SK-N-SH (cell line): ENCODE results near the gene ABCC10. TPM values are rescaled to one million over a fixed set of nuclear protein-coding genes. Genes with fewer than 3 reads are reported as not detected.

Experiments
- CTCF ChIA-PET: fragments of 300-600, 350-600 bp; formaldehyde crosslinking; extraction: SDS; loops from one replicate; lab custom pipeline; 2021; lab: Yijun Ruan, JAX
- POLR2A ChIA-PET: fragments of 350-600 bp; sonication (Branson Sonifier 250); formaldehyde crosslinking; extraction: SDS; loops from one replicate; lab custom pipeline; 2020; ENCODE audit warnings: antibody characterized with exemption, inconsistent platforms; lab: Yijun Ruan, JAX
- DNase-seq: peaks from one replicate; pipeline ENCODE4 v3.0.0; 2012
- H2AFZ ChIP-seq: fragments of 200-600 bp; sonication (generic); 2 replicates; pipeline ENCODE4 v1.8.1; 2016; ENCODE audit warnings: antibody characterized with exemption, mild to moderate bottlenecking, low read depth
- H3F3A ChIP-seq: fragments of 200-600 bp; sonication (generic); replicated peaks from 2 replicates; pipeline ENCODE3; 2016; ENCODE audit warnings: antibody characterized with exemption, mild to moderate bottlenecking; ENCODE audit not compliant: insufficient read depth
- H3K27ac ChIP-seq, 2 experiments: fragments of 200-500 bp in 1 of 2; fragments of 200-600 bp in 1 of 2; sonication (Bioruptor generic) in 1 of 2; sonication (generic), shearing (Covaris generic) in 1 of 2; 2 replicates each; pipeline versions ENCODE4 v1.5.1 to v1.6.1; 2014 to 2016; ENCODE audit warnings: low read depth in 2 of 2, inconsistent platforms in 1 of 2, low read length in 1 of 2, mild to moderate bottlenecking in 1 of 2, mixed read lengths in 1 of 2
- H3K27me3 ChIP-seq: fragments of 200-600 bp; sonication (generic), shearing (Covaris generic); 2 replicates; pipeline ENCODE4 v1.6.1; 2016; ENCODE audit warnings: mixed run types; ENCODE audit not compliant: insufficient read depth
- H3K36me3 ChIP-seq, 2 experiments: fragments of 200-500 bp in 1 of 2; fragments of 200-600 bp in 1 of 2; sonication (Bioruptor generic) in 1 of 2; sonication (generic) in 1 of 2; replicated peaks in 1 of 2; 2 replicates each; pipeline versions ENCODE3 to v1.5.1; 2014 to 2016; ENCODE audit warnings: low read length in 1 of 2, mild to moderate bottlenecking in 1 of 2; ENCODE audit not compliant: insufficient read depth in 2 of 2, control insufficient read depth in 1 of 2
- H3K4me1 ChIP-seq, 2 experiments: fragments of 200-500 bp in 1 of 2; fragments of 200-600 bp in 1 of 2; sonication (Bioruptor generic) in 1 of 2; sonication (generic), shearing (Covaris generic) in 1 of 2; 2 replicates each; pipeline versions ENCODE4 v1.5.1 to v1.6.1; 2014 to 2016; ENCODE audit warnings: low read depth in 1 of 2, low read length in 1 of 2, mixed run types in 1 of 2; ENCODE audit not compliant: insufficient read depth in 2 of 2, control insufficient read depth in 1 of 2
- H3K4me2 ChIP-seq: fragments of 200-600 bp; sonication (generic), shearing (Covaris generic); 2 replicates; pipeline ENCODE4 v1.6.1; 2017; ENCODE audit warnings: mixed run types
- H3K4me3 ChIP-seq, 2 experiments: fragments of 200-500 bp in 1 of 2; fragments of 200-600 bp in 1 of 2; sonication (Bioruptor generic) in 1 of 2; sonication (generic), shearing (Covaris generic) in 1 of 2; 2 replicates each; pipeline versions ENCODE4 v1.5.1 to v1.8.1; 2014 to 2016; ENCODE audit warnings: low read depth in 2 of 2, inconsistent platforms in 1 of 2, low read length in 1 of 2, mild to moderate bottlenecking in 1 of 2, mixed read lengths in 1 of 2, moderate library complexity in 1 of 2
- H3K79me2 ChIP-seq: fragments of 200-600 bp; sonication (generic); 2 replicates; pipeline ENCODE4 v1.8.1; 2017; ENCODE audit warnings: mild to moderate bottlenecking; ENCODE audit not compliant: insufficient read depth
- H3K9ac ChIP-seq: fragments of 200-600 bp; sonication (generic); 2 replicates; pipeline ENCODE4 v1.6.1; 2017; ENCODE audit warnings: mixed run types
- H3K9me2 ChIP-seq: fragments of 200-600 bp; sonication (generic); 2 replicates; pipeline ENCODE4 v1.6.1; 2017; ENCODE audit warnings: mixed run types
- H3K9me3 ChIP-seq: fragments of 200-600 bp; sonication (generic); 2 replicates; pipeline ENCODE4 v1.6.1; 2017; ENCODE audit warnings: mixed run types, mild to moderate bottlenecking, moderate library complexity
- H4K20me1 ChIP-seq: fragments of 200-600 bp; sonication (generic); 2 replicates; pipeline ENCODE4 v1.6.1; 2017; ENCODE audit warnings: mild to moderate bottlenecking, mixed run types; ENCODE audit not compliant: insufficient read depth
- CTCF ChIP-seq: fragments of 200-600 bp; sonication (generic); IDR thresholded peaks from 2 replicates; pipeline ENCODE4 v1.6.1; 2017; ENCODE audit warnings: antibody characterized with exemption, mild to moderate bottlenecking, moderate library complexity
- ELF1 ChIP-seq: IDR thresholded peaks from 2 replicates; pipeline ENCODE4 v1.4.0; 2012
- EZH2phosphoT487 ChIP-seq: fragments of 200-600 bp; sonication (generic); IDR thresholded peaks from 2 replicates; pipeline ENCODE4 v1.6.1; 2017; ENCODE audit warnings: low read depth, mixed run types, mild to moderate bottlenecking, antibody characterized with exemption, moderate library complexity, borderline replicate concordance
- FOSL2 ChIP-seq: IDR thresholded peaks from 2 replicates; pipeline ENCODE4 v1.4.0; 2012; ENCODE audit warnings: low read depth, mild to moderate bottlenecking, moderate library complexity, borderline replicate concordance
- FOXM1 ChIP-seq: IDR thresholded peaks from 2 replicates; pipeline ENCODE4 v1.4.0; 2012; ENCODE audit warnings: low read depth, mild to moderate bottlenecking
- GABPA ChIP-seq: IDR thresholded peaks from 2 replicates; pipeline ENCODE4 v1.4.0; 2012; ENCODE audit warnings: low read depth, mild to moderate bottlenecking
- GATA2 ChIP-seq: sonication (generic); formaldehyde crosslinking; IDR thresholded peaks from 2 replicates; pipeline ENCODE4 v1.5.0; 2020; ENCODE audit warnings: mild to moderate bottlenecking, missing genetic modification reagents
- IRF3 ChIP-seq: fragments of 150-350 bp; IDR thresholded peaks from 2 replicates; pipeline ENCODE4 v1.6.1; 2016; ENCODE audit warnings: mild to moderate bottlenecking, low read depth, low read length
- JUND ChIP-seq: IDR thresholded peaks from 2 replicates; pipeline ENCODE4 v1.4.0; 2012
- MAX ChIP-seq: IDR thresholded peaks from 2 replicates; pipeline ENCODE4 v1.4.0; 2012; ENCODE audit warnings: low read depth
- NFIC ChIP-seq: IDR thresholded peaks from 2 replicates; pipeline ENCODE4 v1.4.0; 2012; ENCODE audit warnings: borderline replicate concordance
- PBX3 ChIP-seq: IDR thresholded peaks from 2 replicates; pipeline ENCODE4; 2012
- POLR2AphosphoS5 ChIP-seq: IDR thresholded peaks from 2 replicates; pipeline ENCODE4 v1.6.1; 2012; ENCODE audit warnings: low read depth, low read length
- RAD21 ChIP-seq: IDR thresholded peaks from 2 replicates; pipeline ENCODE4 v1.6.1; 2012; ENCODE audit warnings: mild to moderate bottlenecking, low read length
- RCOR1 ChIP-seq: fragments of 150-350 bp; IDR thresholded peaks from 2 replicates; pipeline ENCODE4 v1.6.1; 2017; ENCODE audit warnings: antibody characterized with exemption, low read length
- REST ChIP-seq: IDR thresholded peaks from 2 replicates; pipeline ENCODE4 v1.6.1; 2012; ENCODE audit warnings: mild to moderate bottlenecking, low read depth, low read length, moderate library complexity
- RFX5 ChIP-seq: IDR thresholded peaks from 2 replicates; pipeline ENCODE4 v1.6.1; 2012; ENCODE audit warnings: mild to moderate bottlenecking, improper control_type of control experiment, low read length
- RXRA ChIP-seq: IDR thresholded peaks from 2 replicates; pipeline ENCODE4 v1.4.0; 2012; ENCODE audit warnings: low read depth, mild to moderate bottlenecking, borderline replicate concordance
- SIN3A ChIP-seq: IDR thresholded peaks from 2 replicates; pipeline ENCODE4 v1.6.1; 2012; ENCODE audit warnings: low read depth, mild to moderate bottlenecking, low read length, moderate library complexity, borderline replicate concordance
- TAF1 ChIP-seq: IDR thresholded peaks from 2 replicates; pipeline ENCODE4 v1.6.1; 2012; ENCODE audit warnings: low read depth, mild to moderate bottlenecking, low read length, moderate library complexity, borderline replicate concordance
- TCF12 ChIP-seq: IDR thresholded peaks from 2 replicates; pipeline ENCODE4 v1.4.0; 2012
- TEAD4 ChIP-seq: IDR thresholded peaks from 2 replicates; pipeline ENCODE4 v1.4.0; 2012; ENCODE audit warnings: mild to moderate bottlenecking, borderline replicate concordance; ENCODE audit not compliant: insufficient read depth
- USF2 ChIP-seq: fragments of 150-350 bp; IDR thresholded peaks from 2 replicates; pipeline ENCODE4 v1.6.1; 2017; ENCODE audit warnings: antibody characterized with exemption, low read length, low read depth, borderline replicate concordance
- YY1 ChIP-seq: IDR thresholded peaks from 2 replicates; pipeline ENCODE4 v1.4.0; 2012; ENCODE audit warnings: low read depth, mild to moderate bottlenecking
- WGBS: methylation state at CpG from one replicate; pipeline ENCODE4 v1.1.6; 2017; ENCODE audit warnings: low lambda C conversion rate; 5-methylcytosine and 5-hydroxymethylcytosine counted together
- polyA plus RNA-seq, 3 experiments: library from polyadenylated mRNA; depleted of rRNA; stranded (reverse); fragments of >200 nt; gene quantifications; 2 replicates each; pipeline ENCODE4 v1.2.3, GENCODE V29; 2012

ABCC10 gene
- polyA plus RNA-seq, 1 of the 3 experiments (the other 2 are of a cell fraction) = 28.3 TPM

- Histone ChIP-seq H3K79me2 (peaks cover 45% of the 10 kb centered on the region), H3K4me3 (peak within 1 kb of the TSS; percentile 60 to 65), H3K9me3 (no peaks in the 10 kb centered on the region), H3K36me3 (peaks cover 0 to 2% of the 10 kb centered on the region in 2 experiments), H2AFZ (peak within 1 kb of the TSS; percentile 92), H3K4me1 (peaks cover 10 to 15% of the 10 kb centered on the region in 2 experiments; a peak in 3 of 4 replicates), H3F3A (no peaks in the 10 kb centered on the region), H3K9ac (peak within 1 kb of the TSS; percentile 79), H3K4me2 (peak within 1 kb of the TSS; percentile 77), H3K27me3 (no peaks in the 10 kb centered on the region), H4K20me1 (no peaks in the 10 kb centered on the region), H3K9me2 (no peaks in the 10 kb centered on the region), H3K27ac (peak within 1 kb of the TSS; percentile 40 to 65; a peak in 3 of 4 replicates)
- POLR2A ChIA-PET = interaction anchor here (0.6 to 1.5 kb wide), 10 partner anchors 9 to 603 kb away, joined by 3 to 7 read pairs (median 4); no protein-coding TSS in a partner anchor
- CTCF ChIA-PET = interaction anchor here (1.1 to 3.9 kb wide), 8 partner anchors 10 to 29 kb away, joined by 3 to 23 read pairs (median 4); partner anchors contain the start of gene DLK2
- WGBS = 2% methylated on average over 34 of the region's 34 CpGs
- DNase-seq = peak; percentile 96
- no peak for TF ChIP-seq FOSL2
- no peak for TF ChIP-seq TCF12
- no peak for TF ChIP-seq USF2
- no peak for TF ChIP-seq RFX5
- TF ChIP-seq YY1 = peak; percentile 95
- TF ChIP-seq POLR2AphosphoS5 = peak; percentile 89
- TF ChIP-seq TAF1 = peak; percentile 97
- TF ChIP-seq PBX3 = peak; percentile 47
- TF ChIP-seq NFIC = no peak
- no peak for TF ChIP-seq CTCF
- 0 out of 2 replicates have a peak, but pooled peaks have one; percentile 14 for TF ChIP-seq GATA2 (CRISPR knock-in tag)
- no peak for TF ChIP-seq SIN3A
- no peak for TF ChIP-seq RAD21
- no peak for TF ChIP-seq EZH2phosphoT487
- TF ChIP-seq MAX = 0 out of 2 replicates have a peak, but pooled peaks have one; percentile 47
- 0 out of 2 replicates have a peak, but pooled peaks have one; percentile 31 for TF ChIP-seq REST
- no peak for TF ChIP-seq RCOR1
- no peak for TF ChIP-seq GABPA
- TF ChIP-seq IRF3 = no peak
- TF ChIP-seq JUND = no peak
- no peak for TF ChIP-seq FOXM1
- no peak for TF ChIP-seq ELF1
- TF ChIP-seq RXRA = no peak
- TF ChIP-seq TEAD4 = no peak
Measured at GRCh38 chr6:43477235-43478007, 50.1 kb downstream of the ABCC10 start, which contains the start of gene TJAP1. Gene TJAP1, plus strand, starts transcription at chr6:43477570. Its CDS starts 21,432 bp downstream, at chr6:43499002.
